ENCODE measurements around the gene SCYGR2.

The SCYGR2 gene

DNA sequence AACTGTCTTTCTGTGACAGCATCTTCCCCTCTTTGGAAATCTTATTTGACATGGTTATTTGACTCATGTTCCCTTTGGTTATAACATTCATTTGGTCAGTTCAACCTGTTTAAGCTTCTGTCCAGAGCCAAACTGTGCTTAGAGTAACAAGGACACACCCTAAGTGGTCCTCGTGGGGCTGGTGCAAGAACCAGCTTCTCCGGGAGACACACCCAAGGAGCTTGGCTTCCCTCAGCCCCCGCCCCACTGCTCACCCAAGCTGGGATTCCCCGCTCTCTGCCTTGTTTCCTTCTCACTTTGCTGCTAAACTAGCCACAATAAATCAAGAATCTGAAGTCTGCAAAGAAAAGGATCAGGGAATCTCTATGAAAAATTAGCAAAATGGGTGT, 14.6 kb downstream of the SCYGR2 start:
- no peak for DNase-seq

DNA sequence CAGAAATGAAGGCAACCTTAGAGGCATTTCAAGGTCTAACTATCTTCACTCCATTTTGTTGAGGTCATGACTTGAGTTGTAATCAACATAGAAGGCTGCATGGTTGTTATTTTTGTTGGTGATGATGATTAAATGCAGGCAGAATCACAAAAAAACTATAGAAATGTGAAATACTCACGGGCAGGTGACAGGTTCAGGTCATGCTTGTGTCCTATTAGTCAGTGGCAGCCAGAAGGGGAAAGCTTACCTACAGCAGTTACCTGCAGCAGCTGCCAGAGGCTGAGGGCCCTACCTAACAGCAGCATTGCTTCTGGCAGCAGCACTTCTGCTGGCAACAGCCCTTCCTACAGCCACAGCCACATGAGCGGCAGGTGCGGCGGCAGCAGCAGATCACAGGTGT, 15.6 kb downstream of the SCYGR2 start:
- no peak for DNase-seq

DNA sequence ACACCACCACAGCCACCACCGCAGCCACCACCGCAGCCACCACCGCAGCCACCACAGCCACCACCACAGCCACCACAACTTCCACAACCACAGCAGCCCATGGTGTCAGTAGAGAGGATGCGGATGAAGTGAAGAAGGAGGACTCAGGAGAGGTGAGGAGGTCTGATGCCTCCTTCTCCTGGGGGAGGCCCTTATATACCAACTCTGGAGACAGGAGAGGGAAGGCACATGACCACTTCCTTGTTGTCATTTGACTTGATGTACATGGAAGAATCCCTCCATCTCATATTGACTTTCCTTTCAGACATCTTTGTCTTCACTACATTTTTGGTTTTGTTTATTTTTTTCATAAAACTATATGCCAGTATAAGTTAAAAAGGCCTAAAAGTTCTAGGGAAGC, 16.0 kb downstream of the SCYGR2 start, which contains the start of gene SCYGR3:
Gene SCYGR3, minus strand, starts transcription at position 101 of the 400 bp plus-strand sequence. Its CDS starts 0 bp downstream, at position 101.
- DNase-seq, result no peak

DNA sequence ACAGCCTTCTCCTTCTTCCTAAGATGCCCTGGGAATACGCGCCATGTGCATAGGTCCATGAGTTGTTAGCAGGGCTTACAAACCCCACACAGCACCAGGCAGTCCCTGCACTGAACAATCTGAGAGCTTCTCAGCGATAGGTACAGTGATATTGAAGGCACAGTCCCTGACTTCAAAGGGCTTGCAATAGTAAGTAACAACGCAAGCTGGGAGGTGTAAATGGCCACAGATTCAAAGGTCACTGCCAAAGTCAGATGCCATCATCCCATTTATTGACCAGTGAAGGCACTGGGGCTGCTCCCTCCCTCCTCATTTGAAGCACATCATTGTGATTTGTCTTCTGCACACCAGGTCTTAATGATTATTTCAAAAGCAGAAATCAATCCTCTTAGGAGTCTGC, 16.5 kb downstream of the SCYGR2 start:
- no peak for DNase-seq

DNA sequence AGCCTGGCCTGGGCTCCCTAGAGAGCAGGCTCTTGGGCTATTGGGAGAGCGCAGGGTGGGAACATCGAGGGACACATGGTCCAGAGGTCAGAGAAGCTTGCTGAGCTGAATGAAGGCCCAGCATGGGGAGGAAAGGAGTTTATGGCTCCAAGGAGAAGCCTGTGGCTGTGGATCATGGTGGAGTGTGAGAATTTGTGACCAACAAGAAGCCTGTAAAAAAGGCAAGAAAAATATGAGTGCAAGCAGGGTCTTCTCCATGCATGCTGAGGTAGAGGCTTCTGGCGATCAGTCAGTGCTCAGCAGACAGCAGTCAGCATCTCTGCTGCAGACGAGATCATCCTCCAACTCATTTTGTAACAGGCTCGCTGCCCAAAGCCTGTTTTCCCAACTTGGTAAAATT, 17.2 kb downstream of the SCYGR2 start:
- DNase-seq, result no peak

DNA sequence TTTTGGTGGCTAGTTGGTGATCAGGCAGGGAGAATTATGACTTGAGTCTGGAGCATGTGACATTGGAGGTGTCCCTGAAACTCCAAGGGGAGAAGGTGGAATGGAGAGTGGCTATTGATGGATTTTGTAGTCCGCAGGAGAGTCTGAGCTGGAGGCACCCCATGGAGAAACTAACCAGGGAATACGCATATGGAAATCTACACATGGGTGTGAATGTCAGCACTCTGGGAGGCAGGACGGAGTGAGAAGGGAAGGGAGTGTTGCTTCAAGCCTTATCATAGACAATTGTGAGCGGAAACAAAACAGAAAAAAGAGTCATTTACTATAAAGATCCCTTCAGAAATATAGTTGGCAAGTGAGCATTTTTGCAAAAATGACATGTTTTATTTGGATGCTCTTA, 17.9 kb downstream of the SCYGR2 start:
- DNase-seq, result no peak

DNA sequence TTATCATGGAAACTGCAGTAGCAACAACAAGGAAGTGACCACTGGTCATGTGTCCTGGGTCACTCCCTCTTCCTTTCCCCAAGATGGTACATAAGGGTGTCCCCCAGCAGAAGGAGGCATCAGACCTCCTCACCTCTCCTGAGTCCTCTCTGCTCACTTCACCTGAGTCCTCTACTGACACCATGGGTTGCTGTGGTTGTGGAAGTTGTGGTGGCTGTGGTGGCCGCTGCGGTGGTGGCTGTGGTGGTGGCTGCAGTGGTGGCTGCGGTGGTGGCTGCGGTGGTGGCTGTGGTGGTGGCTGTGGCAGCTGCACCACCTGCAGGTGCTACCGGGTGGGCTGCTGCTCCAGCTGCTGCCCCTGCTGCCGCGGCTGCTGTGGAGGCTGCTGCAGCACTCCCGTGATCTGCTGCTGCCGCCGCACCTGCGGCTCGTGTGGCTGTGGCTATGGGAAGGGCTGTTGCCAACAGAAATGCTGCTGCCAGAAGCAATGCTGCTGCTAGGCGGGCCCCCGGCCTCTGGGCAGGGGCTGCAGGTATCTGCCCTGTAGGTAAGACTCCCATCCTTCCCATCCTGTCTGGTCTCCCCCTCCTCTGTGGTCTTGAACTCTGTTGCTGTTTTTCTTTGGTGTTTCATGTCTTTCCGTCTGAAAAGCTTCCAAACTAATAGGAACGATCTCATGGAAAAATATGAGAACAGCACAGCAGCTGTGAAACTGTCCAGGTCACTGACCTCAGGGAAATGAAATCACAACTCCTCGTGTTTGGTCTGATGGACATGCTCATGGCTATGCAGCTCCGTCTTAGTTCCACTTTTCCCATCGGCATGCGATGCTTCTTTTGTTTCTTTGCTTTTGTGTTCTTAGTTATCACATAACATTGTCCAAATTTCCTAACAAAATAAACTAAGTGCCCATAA, 18.9 kb downstream of the SCYGR2 start, which contains the start of gene SCYGR4:
Gene SCYGR4, plus strand, starts transcription at position 183 of the 915 bp plus-strand sequence. Its CDS starts 0 bp downstream, at position 183.
- no peak for DNase-seq

DNA sequence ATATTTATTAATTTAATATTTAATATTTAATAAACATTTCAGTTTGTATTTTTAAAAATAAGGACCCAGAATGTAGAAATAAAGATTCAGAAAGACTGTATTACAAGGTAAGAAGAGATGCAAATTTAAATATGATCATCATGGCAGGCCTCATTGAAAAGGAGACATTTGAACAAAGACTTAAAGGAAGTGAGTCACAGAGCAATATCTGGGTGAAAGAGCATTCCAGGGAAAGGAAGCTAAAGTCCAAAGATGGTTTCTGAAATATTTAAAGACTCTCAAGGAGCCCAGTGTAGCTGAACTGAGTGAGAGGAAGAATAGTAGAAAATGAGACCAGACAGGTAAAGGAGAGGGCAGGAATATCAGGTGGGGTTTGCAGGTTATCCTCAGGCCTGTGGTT, 24.5 kb downstream of the SCYGR2 start:
- no peak for DNase-seq

DNA sequence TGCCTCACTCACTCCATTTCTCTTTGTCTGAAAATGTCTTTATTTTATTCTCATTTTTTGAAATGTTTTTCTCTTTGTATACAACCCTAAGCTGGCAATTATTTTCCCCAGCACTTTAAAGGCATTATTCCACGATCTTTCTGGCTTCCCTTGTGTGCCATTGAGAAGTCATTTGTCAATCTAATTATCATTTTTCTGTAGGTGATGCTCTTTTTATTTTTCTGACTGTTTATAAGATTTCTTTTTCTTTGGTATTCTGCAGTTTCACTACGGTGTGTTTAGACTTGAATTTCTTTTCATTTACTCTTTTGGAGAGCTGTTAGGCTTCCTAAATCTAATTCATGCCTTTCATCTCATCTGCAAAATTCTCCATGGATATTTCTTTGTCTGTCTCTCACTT, 26.7 kb downstream of the SCYGR2 start:
- DNase-seq, result no peak

DNA sequence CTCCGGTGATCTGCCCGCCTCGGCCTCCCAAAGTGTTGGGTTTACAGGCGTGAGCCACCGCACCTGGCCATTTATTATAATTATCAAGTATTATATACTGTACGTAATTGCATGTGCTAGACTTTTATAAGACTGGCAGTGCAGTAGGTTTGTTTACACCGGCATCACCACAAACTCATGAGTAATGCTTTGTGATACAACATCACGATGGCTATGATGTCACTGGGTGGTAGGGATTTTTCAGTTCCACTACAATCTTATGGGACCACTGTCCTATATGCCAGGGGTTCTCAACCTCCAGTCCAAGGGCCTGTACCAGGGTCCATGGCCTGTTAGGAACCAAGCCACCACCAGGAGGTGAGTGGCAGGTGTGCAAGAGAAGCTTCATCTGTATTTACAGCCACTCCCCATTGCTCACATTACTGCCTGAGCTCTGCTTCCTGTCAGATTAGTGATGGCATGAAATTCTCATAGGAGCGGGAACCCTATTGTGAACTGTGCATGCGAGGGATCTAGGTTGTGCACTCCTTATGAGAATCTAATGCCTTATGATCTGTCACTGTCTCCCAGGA, 28.0 kb downstream of the SCYGR2 start:
- no peak for DNase-seq

DNA sequence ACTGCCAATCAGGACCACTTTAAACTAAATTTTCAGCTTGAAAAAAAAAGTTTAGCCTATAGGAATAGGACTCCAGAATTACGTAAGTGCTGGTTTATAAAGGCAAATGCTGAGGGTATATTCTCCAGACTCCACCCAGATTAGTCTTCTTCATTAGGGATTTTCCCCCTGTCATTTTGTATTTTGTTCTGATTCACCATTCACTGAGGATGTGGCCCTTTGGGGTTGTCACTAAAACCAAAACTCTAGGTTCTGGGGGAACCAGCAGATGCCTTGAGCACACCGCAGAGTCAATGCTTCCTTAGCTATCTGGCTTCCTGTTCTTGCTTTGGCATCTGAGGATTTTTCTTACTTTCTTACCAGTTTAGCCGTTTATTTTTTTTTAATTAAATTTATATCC, 29.1 kb downstream of the SCYGR2 start:
- no peak for DNase-seq

DNA sequence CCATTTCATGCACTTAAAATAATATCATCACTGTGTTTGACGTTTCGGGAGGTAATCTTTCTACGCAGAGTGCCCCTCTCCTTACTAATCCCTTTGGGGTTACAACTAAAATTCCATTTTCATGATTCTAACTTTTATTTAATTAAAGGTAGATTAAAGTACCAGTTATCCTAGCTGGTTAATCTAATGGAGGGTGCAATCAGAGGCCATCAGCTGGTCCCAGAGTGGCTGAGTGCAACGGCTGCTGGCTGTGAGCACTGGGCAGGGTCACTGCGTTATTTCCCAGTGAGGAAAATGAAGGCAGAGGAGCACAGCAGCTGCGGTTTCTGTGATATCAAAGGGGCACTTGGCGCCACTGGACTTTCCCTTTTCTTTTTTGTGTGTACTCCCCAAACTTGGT, 30.7 kb downstream of the SCYGR2 start:
- no peak for DNase-seq

DNA sequence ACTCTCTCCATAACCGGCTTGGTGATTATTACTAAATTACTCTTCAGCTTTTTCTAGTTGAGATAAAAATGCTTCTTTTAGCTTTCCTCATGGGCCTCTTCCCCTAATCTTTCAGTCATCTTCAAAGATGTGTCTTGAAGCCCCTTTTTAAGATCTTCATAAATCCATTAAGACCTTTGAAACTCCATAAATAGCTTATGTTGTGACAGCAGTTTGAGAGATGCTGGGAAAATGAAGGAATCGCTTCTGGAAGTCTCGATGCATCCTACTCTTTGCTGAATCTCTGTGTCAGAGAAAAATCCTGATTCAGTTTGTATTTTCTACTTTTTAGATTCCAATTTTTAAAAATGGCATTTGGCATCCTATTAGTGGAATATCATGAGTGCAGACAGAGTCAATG, 31.6 kb downstream of the SCYGR2 start:
- DNase-seq, result no peak

DNA sequence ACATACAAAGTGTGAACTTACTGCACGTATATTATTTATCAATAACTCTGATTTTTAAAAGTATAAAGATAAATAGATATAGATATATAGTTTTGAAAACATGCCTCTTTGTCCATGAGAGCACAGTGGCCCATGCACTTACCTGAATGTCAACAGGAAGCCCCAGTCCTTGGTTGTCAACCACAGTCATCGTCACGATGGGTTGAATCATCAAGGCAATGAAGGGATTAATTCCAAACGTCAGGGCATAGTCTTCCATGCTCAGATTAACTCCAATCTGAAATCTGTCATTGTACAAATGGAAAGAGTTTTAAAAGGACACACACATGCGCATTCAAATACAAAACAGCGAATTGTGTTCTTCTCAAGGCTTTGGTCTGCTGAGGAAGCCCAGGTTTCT, 34.1 kb downstream of the SCYGR2 start:
- no peak for DNase-seq

DNA sequence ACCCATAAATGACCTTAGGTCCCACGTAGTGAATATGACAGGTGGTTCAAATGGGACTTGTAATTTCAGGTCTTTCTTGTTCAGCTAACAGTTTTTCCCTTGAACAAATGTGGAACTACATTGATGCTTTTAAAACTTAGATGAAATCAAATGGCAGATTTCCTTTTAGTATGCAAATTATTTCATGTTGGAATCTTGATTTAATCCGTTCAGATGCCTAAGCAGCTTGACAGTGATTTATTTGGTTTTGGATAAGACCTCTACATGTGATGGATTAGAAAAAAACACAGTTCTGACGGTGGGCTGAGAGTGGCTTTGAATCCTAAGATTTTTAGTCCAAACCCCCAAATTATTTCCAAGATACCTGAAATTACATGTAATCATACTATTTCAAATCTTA, 35.5 kb downstream of the SCYGR2 start:
- DNase-seq, result no peak

DNA sequence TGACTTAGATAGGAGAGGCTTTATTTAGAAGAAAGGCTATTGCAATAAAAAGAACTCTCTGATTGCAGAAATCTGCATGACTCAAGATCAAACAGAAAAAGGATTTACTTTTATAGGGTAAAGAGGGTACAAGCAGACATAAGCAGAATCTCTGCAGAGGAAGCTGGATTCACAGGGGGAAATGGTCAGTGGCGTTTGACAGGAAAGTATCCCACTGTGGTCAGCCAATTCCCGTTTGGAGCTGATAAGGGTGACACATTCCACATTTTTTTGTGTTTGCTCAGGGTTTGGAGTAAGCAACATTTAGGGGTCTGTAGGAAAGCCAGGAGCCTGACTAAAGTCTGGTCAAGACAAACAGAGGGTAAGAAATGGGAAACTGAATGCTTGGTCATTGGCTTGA, 44.0 kb downstream of the SCYGR2 start:
- no peak for DNase-seq

DNA sequence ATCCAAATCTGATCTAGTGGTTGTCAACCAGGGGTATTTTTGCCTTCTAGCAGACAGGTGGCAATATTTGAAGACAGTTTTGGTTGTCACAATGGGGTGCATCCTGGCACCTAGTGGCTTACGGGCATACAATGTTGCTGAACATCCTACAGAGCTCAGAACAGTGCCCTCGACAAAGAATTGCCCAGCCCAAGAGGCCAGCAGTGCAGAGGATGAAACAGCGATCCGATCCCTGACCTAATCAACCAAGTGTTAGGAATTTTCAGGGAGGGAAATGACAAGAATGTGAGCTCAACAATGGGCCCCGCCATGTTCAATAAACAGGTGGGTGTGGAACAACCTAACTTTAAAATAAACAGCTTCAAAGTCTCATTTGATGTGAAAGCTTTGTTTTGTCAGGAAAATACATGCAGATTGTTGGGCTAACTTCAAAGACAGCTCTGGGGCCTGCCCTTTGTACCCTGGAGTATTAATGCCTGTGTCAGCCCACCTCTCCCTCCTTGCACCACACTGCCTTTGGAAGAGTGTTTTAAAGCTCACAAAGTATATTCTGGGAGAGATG, 45.4 kb downstream of the SCYGR2 start:
- DNase-seq, result no peak
